ENCODE data around the gene ARHGAP30. TPM values are rescaled to one million over a fixed set of nuclear protein-coding genes. Genes with fewer than 3 reads are reported as not detected.

ARHGAP30 gene
- total and polyA plus RNA-seq, 2 of the 8 experiments (the other 6 are each of a cell fraction or from before 2014, with no cell fraction given), result 0.27 to 0.39 TPM

DNA sequence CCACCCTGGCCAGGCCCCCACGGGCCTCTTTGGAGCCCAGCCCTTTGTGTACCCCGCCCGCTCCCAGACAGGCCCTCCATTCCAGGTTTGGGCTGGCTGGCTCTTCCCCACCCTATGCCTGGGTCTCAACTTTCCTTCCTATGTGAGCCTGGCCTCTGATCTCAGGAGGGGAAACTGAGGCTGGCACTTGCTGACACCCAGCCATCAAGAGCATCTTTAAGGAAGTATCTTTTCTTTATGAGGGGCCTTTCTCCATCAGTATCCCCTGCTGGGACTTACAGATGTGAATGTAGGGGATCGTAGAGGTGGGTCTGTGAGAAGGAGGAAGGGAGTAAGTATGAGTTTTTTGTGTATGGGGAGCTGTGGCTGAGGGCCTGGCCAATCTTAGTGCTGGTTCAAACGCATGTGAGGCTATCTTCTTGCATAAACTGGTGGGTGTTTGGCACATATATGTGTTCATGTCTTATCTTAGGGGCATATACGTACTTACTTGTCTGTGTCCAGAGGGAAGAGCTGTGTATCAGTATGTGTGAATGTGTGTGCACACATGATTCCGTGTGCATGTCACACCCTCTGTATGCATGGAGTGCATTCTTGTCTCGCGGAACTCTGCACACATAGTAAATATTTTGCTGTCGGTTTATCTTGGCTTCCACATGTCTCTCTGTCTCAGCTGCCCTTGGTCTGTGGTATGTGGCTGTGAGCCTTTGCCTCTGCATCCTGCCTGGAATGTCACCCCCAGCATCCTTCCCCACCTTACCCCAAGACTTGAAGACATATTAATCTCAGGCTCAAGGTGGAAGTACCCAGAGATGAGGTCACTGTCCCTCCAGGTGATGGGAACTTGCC, 14.3 kb upstream of the ARHGAP30 start:
- H3K4me2 ChIP-seq (ENCODE audit: insufficient read depth in 1 of 2, low read depth in 2 of 2, low read length in 2 of 2), result no peak overlapping the region
- H3K14ac ChIP-seq (ENCODE audit: insufficient read length), result no peak overlapping the region
- FAIRE-seq (no peak), DNase-seq (ENCODE audit: low read depth in 1 of 2, low spot score in 2 of 2) (no peak)
- CTCF ChIA-PET (ENCODE audit: partially characterized antibody), result interaction anchor here (1.1 to 17.8 kb wide), 6 partner anchors 12 to 42 kb away, joined by 3 to 282 read pairs (median 50); partner anchors contain the start of genes ARHGAP30 and KLHDC9
- POLR2A ChIA-PET (ENCODE audit: partially characterized antibody), result interaction anchor here (1.4 to 1.9 kb wide), 3 partner anchors 10 to 14 kb away, joined by 4 to 7 read pairs (median 5); partner anchors contain the start of genes ARHGAP30 and KLHDC9
- H4K91ac ChIP-seq (replicated peaks; ENCODE audit: insufficient read length, low read length), result no peak overlapping the region
- no peak overlapping the region for H3K18ac ChIP-seq (ENCODE audit: extremely low read depth, low read length)
- H2BK15ac ChIP-seq (ENCODE audit: low read length), result no peak overlapping the region
- TF ChIP-seq KDM4A (IDR thresholded peaks at IDR 0.05; ENCODE audit: low read depth, low read length, severe bottlenecking) (no peak), RBBP5 (IDR thresholded peaks at IDR 0.05; ENCODE audit: borderline replicate concordance, low read depth, low read length) (no peak), PHF8 (conservative IDR thresholded peaks at IDR 0.05; ENCODE audit: low read depth, low read length) (no peak), CBX5 (IDR thresholded peaks at IDR 0.05; ENCODE audit: low read depth, low read length) (no peak)
- 87% methylated on average over 9 of the region's 10 CpGs; no CpG with 5 or more reads in 1 of the 2 experiments for WGBS, 2 experiments (ENCODE audit: extremely low coverage in 1 of 2, insufficient coverage in 1 of 2, insufficient read length in 1 of 2, insufficient replicate concordance in 2 of 2, low coverage in 1 of 2, low lambda C conversion rate in 2 of 2, missing lambda C conversion rate in 1 of 2)
- H3K27ac ChIP-seq (ENCODE audit: low read depth, low read length), result no peak overlapping the region
- peaks cover 0 to 6% (median 0%) of the 10 kb centered on the region in 4 experiments; a peak in 4 of 7 replicates for H3K4me1 ChIP-seq (replicated peaks in 1 of 4; ENCODE audit: control insufficient read depth in 3 of 4, insufficient read depth in 4 of 4, low read length in 3 of 4)
- no peak overlapping the region for H2BK20ac ChIP-seq (ENCODE audit: low read length)
- no peak overlapping the region for H2BK5ac ChIP-seq (ENCODE audit: low read depth, low read length)
- no peaks in the 10 kb centered on the region for H3K27me3 ChIP-seq (replicated peaks in 1 of 4; ENCODE audit: control insufficient read depth in 3 of 4, extremely low read depth in 1 of 4, insufficient read depth in 3 of 4, low read length in 3 of 4)
- H3K23ac ChIP-seq (ENCODE audit: insufficient read length), result no peak overlapping the region
- H3K4me3 ChIP-seq (ENCODE audit: extremely low read depth in 1 of 4, insufficient read depth in 2 of 4, low read depth in 3 of 4, low read length in 4 of 4), result no peak overlapping the region
- H3K23me2 ChIP-seq (ENCODE audit: low read depth, low read length), result peaks cover under 1% of the 10 kb centered on the region; the same call in 1 of the 2 replicates
- H3K9ac ChIP-seq (replicated peaks in 1 of 4; ENCODE audit: extremely low read depth in 1 of 4, low read depth in 3 of 4, low read length in 3 of 4), result no peak overlapping the region
- no peaks in the 10 kb centered on the region for H4K20me1 ChIP-seq (replicated peaks in 1 of 2; ENCODE audit: control insufficient read depth in 1 of 2, insufficient read depth in 2 of 2, low read length in 2 of 2)
- no peaks in the 10 kb centered on the region for H3K79me2 ChIP-seq (ENCODE audit: control insufficient read depth in 1 of 2, insufficient read depth in 2 of 2, low read length in 2 of 2)
- H3K9me3 ChIP-seq (ENCODE audit: insufficient read depth in 2 of 2, low read depth in 1 of 2, low read length in 1 of 2), result no peaks in the 10 kb centered on the region
- H3K36me3 ChIP-seq (ENCODE audit: control insufficient read depth in 2 of 4, insufficient read depth in 4 of 4, low read length in 3 of 4), result no peaks in the 10 kb centered on the region
- no peak overlapping the region for H4K8ac ChIP-seq (ENCODE audit: extremely low read depth, insufficient read depth, low read length)
- no peak overlapping the region for H4K5ac ChIP-seq (ENCODE audit: insufficient read length, low read depth, low read length)
- H3K56ac ChIP-seq (replicated peaks; ENCODE audit: insufficient read length, low read depth, low read length), result no peak overlapping the region
- no peak overlapping the region for H2BK120ac ChIP-seq (replicated peaks; ENCODE audit: low read depth, low read length)
- H3K4ac ChIP-seq (replicated peaks; ENCODE audit: insufficient read length, low read depth, low read length), result no peak overlapping the region
- no peaks in the 10 kb centered on the region for H3K79me1 ChIP-seq (ENCODE audit: low read depth, low read length)
- no peak overlapping the region for H2AK5ac ChIP-seq (ENCODE audit: low read depth, low read length)
- no peak overlapping the region for H2AFZ ChIP-seq (ENCODE audit: low read length)
- no peak overlapping the region for H2BK12ac ChIP-seq (ENCODE audit: low read depth, low read length)

Data from H1 (cell line).